ENCODE results near the gene FBXL2.

The FBXL2 gene

GRCh38 chr3:33339758-33340157, 62.5 kb downstream of the FBXL2 start:
- H4K20me1 ChIP-seq (ENCODE audit: insufficient read depth, low read length), result no peaks in the 10 kb centered on the region
- no peak overlapping the region for H2AFZ ChIP-seq (ENCODE audit: low read length)
- H3K27me3 ChIP-seq (ENCODE audit: insufficient read depth, low read length), result no peaks in the 10 kb centered on the region
- H3K9me3 ChIP-seq (ENCODE audit: low read length), result no peaks in the 10 kb centered on the region
- no peaks in the 10 kb centered on the region for H3F3A ChIP-seq (ENCODE audit: insufficient read depth, low read length)
- no peaks in the 10 kb centered on the region for H3K9me2 ChIP-seq (ENCODE audit: low read depth, low read length)
- H3K4me1 ChIP-seq (ENCODE audit: insufficient read depth, low read length, severe bottlenecking), result no peaks in the 10 kb centered on the region
- H3K36me3 ChIP-seq (ENCODE audit: insufficient read depth, low read length), result no peaks in the 10 kb centered on the region
- no peak overlapping the region for H3K9ac ChIP-seq (ENCODE audit: low read length)
- no peak overlapping the region for H3K27ac ChIP-seq (ENCODE audit: low read depth, low read length, poor library complexity, severe bottlenecking)
- H3K4me2 ChIP-seq (ENCODE audit: low read length), result no peak overlapping the region
- TF ChIP-seq, protein P1, sequence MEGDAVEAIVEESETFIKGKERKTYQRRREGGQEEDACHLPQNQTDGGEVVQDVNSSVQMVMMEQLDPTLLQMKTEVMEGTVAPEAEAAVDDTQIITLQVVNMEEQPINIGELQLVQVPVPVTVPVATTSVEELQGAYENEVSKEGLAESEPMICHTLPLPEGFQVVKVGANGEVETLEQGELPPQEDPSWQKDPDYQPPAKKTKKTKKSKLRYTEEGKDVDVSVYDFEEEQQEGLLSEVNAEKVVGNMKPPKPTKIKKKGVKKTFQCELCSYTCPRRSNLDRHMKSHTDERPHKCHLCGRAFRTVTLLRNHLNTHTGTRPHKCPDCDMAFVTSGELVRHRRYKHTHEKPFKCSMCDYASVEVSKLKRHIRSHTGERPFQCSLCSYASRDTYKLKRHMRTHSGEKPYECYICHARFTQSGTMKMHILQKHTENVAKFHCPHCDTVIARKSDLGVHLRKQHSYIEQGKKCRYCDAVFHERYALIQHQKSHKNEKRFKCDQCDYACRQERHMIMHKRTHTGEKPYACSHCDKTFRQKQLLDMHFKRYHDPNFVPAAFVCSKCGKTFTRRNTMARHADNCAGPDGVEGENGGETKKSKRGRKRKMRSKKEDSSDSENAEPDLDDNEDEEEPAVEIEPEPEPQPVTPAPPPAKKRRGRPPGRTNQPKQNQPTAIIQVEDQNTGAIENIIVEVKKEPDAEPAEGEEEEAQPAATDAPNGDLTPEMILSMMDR (IDR thresholded peaks at IDR 0.05; ENCODE audit: low read length), result no peak
- no peak for TF ChIP-seq EZH2 (IDR thresholded peaks at IDR 0.05; ENCODE audit: borderline replicate concordance, low read length)
- no peak overlapping the region for H3K4me3 ChIP-seq (ENCODE audit: low read depth, low read length, poor library complexity, severe bottlenecking)
- H3K79me2 ChIP-seq (ENCODE audit: insufficient read depth, low read length), result no peaks in the 10 kb centered on the region

- H3F3A ChIP-seq (ENCODE audit: insufficient read depth, low read length), result no peaks in the 10 kb centered on the region
- no peaks in the 10 kb centered on the region for H3K9me2 ChIP-seq (ENCODE audit: low read depth, low read length)
- H3K9me3 ChIP-seq (ENCODE audit: low read length), result no peaks in the 10 kb centered on the region
- H4K20me1 ChIP-seq (ENCODE audit: insufficient read depth, low read length), result no peaks in the 10 kb centered on the region
- no peaks in the 10 kb centered on the region for H3K4me1 ChIP-seq (ENCODE audit: insufficient read depth, low read length, severe bottlenecking)
- no peak overlapping the region for H3K9ac ChIP-seq (ENCODE audit: low read length)
- H3K4me3 ChIP-seq (ENCODE audit: low read depth, low read length, poor library complexity, severe bottlenecking), result no peak overlapping the region
- H2AFZ ChIP-seq (ENCODE audit: low read length), result no peak overlapping the region
- no peak for TF ChIP-seq EZH2 (IDR thresholded peaks at IDR 0.05; ENCODE audit: borderline replicate concordance, low read length)
- TF ChIP-seq, protein P1 (IDR thresholded peaks at IDR 0.05; ENCODE audit: low read length), result no peak
- H3K79me2 ChIP-seq (ENCODE audit: insufficient read depth, low read length), result no peaks in the 10 kb centered on the region
- H3K4me2 ChIP-seq (ENCODE audit: low read length), result no peak overlapping the region
- no peak overlapping the region for H3K27ac ChIP-seq (ENCODE audit: low read depth, low read length, poor library complexity, severe bottlenecking)
- H3K27me3 ChIP-seq (ENCODE audit: insufficient read depth, low read length), result no peaks in the 10 kb centered on the region
- no peaks in the 10 kb centered on the region for H3K36me3 ChIP-seq (ENCODE audit: insufficient read depth, low read length)
Measured at GRCh38 chr3:33355611-33356010, 78.4 kb downstream of the FBXL2 start.

GRCh38 chr3:33358172-33358781, 81.0 kb downstream of the FBXL2 start:
- Histone ChIP-seq H4K20me1 (ENCODE audit: insufficient read depth, low read length) (no peaks in the 10 kb centered on the region), H3K27me3 (ENCODE audit: insufficient read depth, low read length) (no peaks in the 10 kb centered on the region), H2AFZ (ENCODE audit: low read length) (no peak overlapping the region), H3K79me2 (ENCODE audit: insufficient read depth, low read length) (no peaks in the 10 kb centered on the region), H3K9me3 (ENCODE audit: low read length) (no peaks in the 10 kb centered on the region), H3K4me1 (ENCODE audit: insufficient read depth, low read length, severe bottlenecking) (no peaks in the 10 kb centered on the region), H3K9ac (ENCODE audit: low read length) (no peak overlapping the region), H3K4me3 (ENCODE audit: low read depth, low read length, poor library complexity, severe bottlenecking) (no peak overlapping the region), H3K9me2 (ENCODE audit: low read depth, low read length) (no peaks in the 10 kb centered on the region), H3K36me3 (ENCODE audit: insufficient read depth, low read length) (no peaks in the 10 kb centered on the region), H3K4me2 (ENCODE audit: low read length) (no peak overlapping the region), H3F3A (ENCODE audit: insufficient read depth, low read length) (no peaks in the 10 kb centered on the region), H3K27ac (ENCODE audit: low read depth, low read length, poor library complexity, severe bottlenecking) (no peak overlapping the region)
- no peak for TF ChIP-seq EZH2 (IDR thresholded peaks at IDR 0.05; ENCODE audit: borderline replicate concordance, low read length)
- TF ChIP-seq, protein P1 (IDR thresholded peaks at IDR 0.05; ENCODE audit: low read length), result no peak
